NT2/D1 (cell line): Measurements from ENCODE around the gene SNRNP35.

ENCODE experiments used
- SUZ12 ChIP-seq: IDR thresholded peaks from 2 replicates; pipeline ENCODE4 v1.6.1; 2011; ENCODE audit not compliant: insufficient read length, insufficient read depth; ENCODE audit errors: extremely low read depth
- YY1 ChIP-seq: IDR thresholded peaks from 2 replicates; pipeline ENCODE4 v1.6.1; 2011; ENCODE audit not compliant: insufficient read length, insufficient read depth
- ZNF274 ChIP-seq: IDR thresholded peaks from 2 replicates; pipeline ENCODE4 v1.6.1; 2011; ENCODE audit warnings: mild to moderate bottlenecking, low read depth, low read length

- TF ChIP-seq YY1 (no peak), SUZ12 (no peak), ZNF274 (no peak)
These were observed 30.7 kb upstream of the SNRNP35 start for GRCh38 chr12:123427036-123427769.
